HEK293 (cell line): ENCODE results near the gene KLHL7.

Experiments
- CTCF ChIA-PET: fragments of 350-600 bp; formaldehyde crosslinking; extraction: SDS; loops from one replicate; lab custom pipeline; 2021; ENCODE audit warnings: antibody characterized with exemption; lab: Yijun Ruan, JAX
- POLR2A ChIA-PET: fragments of 300-600 bp; formaldehyde crosslinking; extraction: SDS; loops from one replicate; lab custom pipeline; 2020; ENCODE audit warnings: antibody characterized with exemption, inconsistent platforms; lab: Yijun Ruan, JAX
- H3K27ac ChIP-seq: fragments of 200-500 bp; sonication (Bioruptor generic); 2 replicates; pipeline ENCODE4 v1.5.1; 2014; ENCODE audit warnings: low read depth, low read length, control low read depth, inconsistent platforms; ENCODE audit errors: extremely low read depth
- H3K36me3 ChIP-seq, 2 experiments: fragments of 200-500 bp in 1 of 2; sonication (Bioruptor generic) in 1 of 2; 1 replicate in 1 of 2; 2 replicates in 1 of 2; pipeline ENCODE4 v1.5.1; 2014 to 2017; ENCODE audit warnings: inconsistent platforms in 2 of 2, low read length in 2 of 2; ENCODE audit not compliant: control insufficient read depth in 2 of 2, insufficient read depth in 1 of 2
- H3K4me1 ChIP-seq: fragments of 200-500 bp; sonication (Bioruptor generic); 2 replicates; pipeline ENCODE4 v1.5.1; 2014; ENCODE audit warnings: mild to moderate bottlenecking, low read length, inconsistent platforms; ENCODE audit not compliant: control insufficient read depth, insufficient read depth
- H3K4me3 ChIP-seq: 2 replicates; pipeline ENCODE4 v1.5.1; 2011; ENCODE audit warnings: low read depth, mild to moderate bottlenecking, control low read depth, low read length, moderate library complexity
- H3K9me3 ChIP-seq: fragments of 200-500 bp; sonication (Bioruptor generic); 2 replicates; pipeline ENCODE4 v1.5.1; 2014; ENCODE audit warnings: low read depth, low read length, inconsistent platforms; ENCODE audit not compliant: control insufficient read depth, insufficient read depth
- KLF1 ChIP-seq: fragments of 450-650 bp; formaldehyde crosslinking; IDR thresholded peaks from 2 replicates; pipeline ENCODE4 v1.5.1; 2016; ENCODE audit warnings: missing biosample characterization, missing genetic modification characterization
- OVOL3 ChIP-seq: fragments of 450-650 bp; formaldehyde crosslinking; IDR thresholded peaks from 2 replicates; pipeline ENCODE4 v1.5.1; 2016; ENCODE audit warnings: missing biosample characterization, missing genetic modification characterization
- ZBTB8A ChIP-seq: fragments of 450-650 bp; formaldehyde crosslinking; IDR thresholded peaks from 2 replicates; pipeline ENCODE4 v1.5.1; 2016; ENCODE audit warnings: missing biosample characterization, missing genetic modification characterization
- ZFP41 ChIP-seq: fragments of 450-650 bp; formaldehyde crosslinking; IDR thresholded peaks from 2 replicates; pipeline ENCODE4 v1.5.1; 2016; ENCODE audit warnings: missing biosample characterization, missing genetic modification characterization, borderline replicate concordance
- ZNF112 ChIP-seq: fragments of 450-650 bp; formaldehyde crosslinking; IDR thresholded peaks from 2 replicates; pipeline ENCODE4 v1.5.0; 2017; ENCODE audit warnings: missing biosample characterization, missing genetic modification characterization
- ZNF24 ChIP-seq: fragments of 450-650 bp; formaldehyde crosslinking; IDR thresholded peaks from 2 replicates; pipeline ENCODE4 v1.5.1; 2016; ENCODE audit warnings: missing biosample characterization, missing genetic modification characterization
- ZNF280C ChIP-seq: fragments of 450-650 bp; formaldehyde crosslinking; IDR thresholded peaks from 2 replicates; pipeline ENCODE4 v1.5.1; 2016; ENCODE audit warnings: missing biosample characterization, missing genetic modification characterization
- ZNF341 ChIP-seq: fragments of 450-650 bp; formaldehyde crosslinking; IDR thresholded peaks from 2 replicates; pipeline ENCODE4; 2016; ENCODE audit warnings: low read depth, missing biosample characterization, missing genetic modification characterization
- ZNF449 ChIP-seq: fragments of 450-650 bp; formaldehyde crosslinking; IDR thresholded peaks from 2 replicates; pipeline ENCODE4 v1.5.1; 2017; ENCODE audit warnings: missing biosample characterization, mild to moderate bottlenecking, missing genetic modification characterization, moderate library complexity
- ZNF610 ChIP-seq: fragments of 450-650 bp; formaldehyde crosslinking; IDR thresholded peaks from 2 replicates; pipeline ENCODE4 v1.5.1; 2016; ENCODE audit warnings: missing biosample characterization, missing genetic modification characterization, borderline replicate concordance
- ZNF664 ChIP-seq: fragments of 450-650 bp; formaldehyde crosslinking; IDR thresholded peaks from 2 replicates; pipeline ENCODE4 v1.5.1; 2016; ENCODE audit warnings: missing biosample characterization, missing genetic modification characterization
- ZNF837 ChIP-seq: fragments of 450-650 bp; formaldehyde crosslinking; IDR thresholded peaks from 2 replicates; pipeline ENCODE4 v1.5.1; 2016; ENCODE audit warnings: missing biosample characterization, missing genetic modification characterization
- ZNF843 ChIP-seq: fragments of 450-650 bp; formaldehyde crosslinking; IDR thresholded peaks from 2 replicates; pipeline ENCODE4 v1.5.1; 2016; ENCODE audit warnings: missing biosample characterization, missing genetic modification characterization
- TF ChIP-seq, protein P1 (sequence below): fragments of 450-650 bp; formaldehyde crosslinking; IDR thresholded peaks from 2 replicates; pipeline ENCODE4 v1.5.1; 2016; ENCODE audit warnings: missing biosample characterization, missing genetic modification characterization, low read depth
- TF ChIP-seq, protein P2 (sequence below): fragments of 450-650 bp; formaldehyde crosslinking; IDR thresholded peaks from 2 replicates; pipeline ENCODE4 v1.5.1; 2017; ENCODE audit warnings: missing biosample characterization, missing genetic modification characterization
- TF ChIP-seq, protein P3 (sequence below): fragments of 450-650 bp; formaldehyde crosslinking; IDR thresholded peaks from 2 replicates; pipeline ENCODE4 v1.5.1; 2017; ENCODE audit warnings: missing biosample characterization, missing genetic modification characterization

KLHL7 gene

DNA sequence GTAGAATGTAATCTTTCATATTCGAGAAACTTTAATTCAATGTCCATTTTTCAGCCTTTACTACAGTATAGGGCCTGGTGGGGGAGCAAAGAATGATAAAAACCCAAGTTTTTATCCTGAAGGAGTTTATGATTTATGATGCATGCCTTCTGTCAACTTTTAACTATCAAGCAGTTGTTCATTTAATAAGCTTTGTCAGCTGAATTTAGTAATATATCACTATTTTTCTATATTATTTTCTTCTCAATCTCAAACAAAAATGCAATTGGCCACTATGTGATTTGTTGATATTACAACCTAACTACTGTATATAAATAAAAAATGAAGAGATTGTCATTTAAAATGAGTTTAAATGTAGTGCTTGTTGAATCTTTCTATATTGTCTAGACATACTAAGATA is 78.7 kb downstream of the KLHL7 start:
- ChIA-PET CTCF (interaction anchor here (0.6 to 1.7 kb wide), 15 partner anchors 8 to 597 kb away, joined by 3 to 15 read pairs (median 4); no protein-coding TSS in a partner anchor), POLR2A (interaction anchor here (0.6 to 1.1 kb wide), 2 partner anchors 79 to 98 kb away, joined by 6 to 9 read pairs; partner anchors contain the start of gene KLHL7)
- Histone ChIP-seq H3K4me1 (peaks cover 5% of the 10 kb centered on the region), H3K36me3 (peaks cover 41 to 43% of the 10 kb centered on the region in 2 experiments), H3K9me3 (no peaks in the 10 kb centered on the region), H3K4me3 (no peak overlapping the region), H3K27ac (no peak overlapping the region)
- no peak for TF ChIP-seq ZNF664
- TF ChIP-seq ZNF843 (tag by site-specific recombination) = no peak
- no peak for TF ChIP-seq ZNF112 (tag by site-specific recombination)
- TF ChIP-seq, protein P1, sequence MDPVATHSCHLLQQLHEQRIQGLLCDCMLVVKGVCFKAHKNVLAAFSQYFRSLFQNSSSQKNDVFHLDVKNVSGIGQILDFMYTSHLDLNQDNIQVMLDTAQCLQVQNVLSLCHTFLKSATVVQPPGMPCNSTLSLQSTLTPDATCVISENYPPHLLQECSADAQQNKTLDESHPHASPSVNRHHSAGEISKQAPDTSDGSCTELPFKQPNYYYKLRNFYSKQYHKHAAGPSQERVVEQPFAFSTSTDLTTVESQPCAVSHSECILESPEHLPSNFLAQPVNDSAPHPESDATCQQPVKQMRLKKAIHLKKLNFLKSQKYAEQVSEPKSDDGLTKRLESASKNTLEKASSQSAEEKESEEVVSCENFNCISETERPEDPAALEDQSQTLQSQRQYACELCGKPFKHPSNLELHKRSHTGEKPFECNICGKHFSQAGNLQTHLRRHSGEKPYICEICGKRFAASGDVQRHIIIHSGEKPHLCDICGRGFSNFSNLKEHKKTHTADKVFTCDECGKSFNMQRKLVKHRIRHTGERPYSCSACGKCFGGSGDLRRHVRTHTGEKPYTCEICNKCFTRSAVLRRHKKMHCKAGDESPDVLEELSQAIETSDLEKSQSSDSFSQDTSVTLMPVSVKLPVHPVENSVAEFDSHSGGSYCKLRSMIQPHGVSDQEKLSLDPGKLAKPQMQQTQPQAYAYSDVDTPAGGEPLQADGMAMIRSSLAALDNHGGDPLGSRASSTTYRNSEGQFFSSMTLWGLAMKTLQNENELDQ (tag by site-specific recombination) = no peak
- TF ChIP-seq, protein P2, sequence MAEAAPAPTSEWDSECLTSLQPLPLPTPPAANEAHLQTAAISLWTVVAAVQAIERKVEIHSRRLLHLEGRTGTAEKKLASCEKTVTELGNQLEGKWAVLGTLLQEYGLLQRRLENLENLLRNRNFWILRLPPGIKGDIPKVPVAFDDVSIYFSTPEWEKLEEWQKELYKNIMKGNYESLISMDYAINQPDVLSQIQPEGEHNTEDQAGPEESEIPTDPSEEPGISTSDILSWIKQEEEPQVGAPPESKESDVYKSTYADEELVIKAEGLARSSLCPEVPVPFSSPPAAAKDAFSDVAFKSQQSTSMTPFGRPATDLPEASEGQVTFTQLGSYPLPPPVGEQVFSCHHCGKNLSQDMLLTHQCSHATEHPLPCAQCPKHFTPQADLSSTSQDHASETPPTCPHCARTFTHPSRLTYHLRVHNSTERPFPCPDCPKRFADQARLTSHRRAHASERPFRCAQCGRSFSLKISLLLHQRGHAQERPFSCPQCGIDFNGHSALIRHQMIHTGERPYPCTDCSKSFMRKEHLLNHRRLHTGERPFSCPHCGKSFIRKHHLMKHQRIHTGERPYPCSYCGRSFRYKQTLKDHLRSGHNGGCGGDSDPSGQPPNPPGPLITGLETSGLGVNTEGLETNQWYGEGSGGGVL (tag by site-specific recombination) = no peak
- TF ChIP-seq ZFP41 (tag by site-specific recombination) = no peak
- TF ChIP-seq ZNF449 (tag by site-specific recombination) = no peak
- no peak for TF ChIP-seq OVOL3 (tag by site-specific recombination)
- TF ChIP-seq ZNF341 (tag by site-specific recombination) = no peak
- TF ChIP-seq ZNF610 (tag by site-specific recombination) = no peak
- TF ChIP-seq, protein P3, sequence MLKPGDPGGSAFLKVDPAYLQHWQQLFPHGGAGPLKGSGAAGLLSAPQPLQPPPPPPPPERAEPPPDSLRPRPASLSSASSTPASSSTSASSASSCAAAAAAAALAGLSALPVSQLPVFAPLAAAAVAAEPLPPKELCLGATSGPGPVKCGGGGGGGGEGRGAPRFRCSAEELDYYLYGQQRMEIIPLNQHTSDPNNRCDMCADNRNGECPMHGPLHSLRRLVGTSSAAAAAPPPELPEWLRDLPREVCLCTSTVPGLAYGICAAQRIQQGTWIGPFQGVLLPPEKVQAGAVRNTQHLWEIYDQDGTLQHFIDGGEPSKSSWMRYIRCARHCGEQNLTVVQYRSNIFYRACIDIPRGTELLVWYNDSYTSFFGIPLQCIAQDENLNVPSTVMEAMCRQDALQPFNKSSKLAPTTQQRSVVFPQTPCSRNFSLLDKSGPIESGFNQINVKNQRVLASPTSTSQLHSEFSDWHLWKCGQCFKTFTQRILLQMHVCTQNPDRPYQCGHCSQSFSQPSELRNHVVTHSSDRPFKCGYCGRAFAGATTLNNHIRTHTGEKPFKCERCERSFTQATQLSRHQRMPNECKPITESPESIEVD = no peak
- no peak for TF ChIP-seq ZNF837 (tag by site-specific recombination)
- TF ChIP-seq ZNF280C (tag by site-specific recombination) = no peak
- TF ChIP-seq ZNF24 (tag by site-specific recombination) = no peak
- TF ChIP-seq KLF1 (tag by site-specific recombination) = no peak
- no peak for TF ChIP-seq ZBTB8A (tag by site-specific recombination)
